Measurements from ENCODE around the gene ADCY1.

ADCY1 gene

GRCh38 chr7:45576249-45576929 lies 2.2 kb downstream of the ADCY1 start:
- no peak for DNase-seq (ENCODE audit: low read depth)

- no peak for DNase-seq (ENCODE audit: low read depth)
These were observed 3.9 kb downstream of the ADCY1 start for GRCh38 chr7:45578022-45578421.

- DNase-seq (ENCODE audit: low read depth): no peak
These were observed 4.3 kb downstream of the ADCY1 start for GRCh38 chr7:45578467-45578866.

- DNase-seq (ENCODE audit: low read depth): no peak
These were observed 5.2 kb downstream of the ADCY1 start for GRCh38 chr7:45579391-45579801.

GRCh38 chr7:45580053-45580872 lies 6.1 kb downstream of the ADCY1 start:
- DNase-seq (ENCODE audit: low read depth): no peak

- DNase-seq (ENCODE audit: low read depth): no peak
These were observed 7.2 kb downstream of the ADCY1 start for GRCh38 chr7:45581271-45581780.

GRCh38 chr7:45582136-45582749 lies 8.1 kb downstream of the ADCY1 start:
- no peak for DNase-seq (ENCODE audit: low read depth)

- no peak for DNase-seq (ENCODE audit: low read depth)
These were observed 8.7 kb downstream of the ADCY1 start for GRCh38 chr7:45582868-45583277.

GRCh38 chr7:45583296-45583695 lies 9.1 kb downstream of the ADCY1 start:
- DNase-seq (ENCODE audit: low read depth): no peak

- DNase-seq (ENCODE audit: low read depth): no peak
These were observed 10.4 kb downstream of the ADCY1 start for GRCh38 chr7:45584261-45585210.

- DNase-seq (ENCODE audit: low read depth): no peak
These were observed 11.5 kb downstream of the ADCY1 start for GRCh38 chr7:45585628-45586027.

GRCh38 chr7:45586542-45587520 lies 12.7 kb downstream of the ADCY1 start:
- DNase-seq (ENCODE audit: low read depth): no peak

GRCh38 chr7:45588466-45588865 lies 14.3 kb downstream of the ADCY1 start:
- DNase-seq (ENCODE audit: low read depth): no peak

- DNase-seq (ENCODE audit: low read depth): no peak
These were observed 14.9 kb downstream of the ADCY1 start for GRCh38 chr7:45589061-45589460.

- DNase-seq (ENCODE audit: low read depth): no peak
These were observed 15.9 kb downstream of the ADCY1 start for GRCh38 chr7:45589915-45590678.

- DNase-seq (ENCODE audit: low read depth): no peak
These were observed 16.5 kb downstream of the ADCY1 start for GRCh38 chr7:45590679-45591057.

GRCh38 chr7:45591101-45591906 lies 17.1 kb downstream of the ADCY1 start:
- DNase-seq (ENCODE audit: low read depth): no peak

GRCh38 chr7:45592230-45592991 lies 18.2 kb downstream of the ADCY1 start:
- no peak for DNase-seq (ENCODE audit: low read depth)
